ENCODE data around the gene ZNF573.

DNA sequence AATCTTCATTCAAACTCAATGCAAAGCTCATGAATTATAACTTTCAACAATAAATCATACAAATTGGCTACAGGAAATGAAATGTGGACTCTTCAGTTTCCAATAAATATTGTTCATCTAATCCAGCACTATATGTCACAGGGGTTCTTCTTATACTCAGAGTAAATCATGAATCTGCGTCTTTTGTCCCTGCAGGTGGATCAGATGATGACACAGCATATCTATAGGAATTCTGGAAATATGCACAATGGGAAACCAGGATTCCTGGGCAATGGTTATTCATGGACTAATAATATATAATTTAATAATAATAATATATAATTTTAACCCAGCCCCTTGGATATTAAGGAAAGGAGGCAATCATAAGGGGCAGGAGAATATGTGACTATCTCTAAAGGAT is 8.4 kb downstream of the ZNF573 start:
- TF ChIP-seq CTCF (optimal IDR thresholded peaks at IDR 0.05 in 1 of 3, IDR thresholded peaks at IDR 0.05 in 1 of 3, conservative IDR thresholded peaks at IDR 0.05 in 1 of 3; ENCODE audit: extremely low read depth in 1 of 3, insufficient read depth in 2 of 3, low read length in 3 of 3) (no peak), EZH2 (IDR thresholded peaks at IDR 0.05; ENCODE audit: low read length) (no peak)

Measured in keratinocyte (primary cell).